Measurements from ENCODE around the gene LTB. TPM values are rescaled to one million over a fixed set of nuclear protein-coding genes. Genes with fewer than 3 reads are reported as not detected.

Gene LTB
- total and polyA plus RNA-seq, 2 of the 13 experiments (the other 11 are each of a cell fraction or from before 2014, with no cell fraction given) = 0.09 to 0.22 TPM

GRCh38 chr6:31541658-31542521 is 40.3 kb downstream of the LTB start, which contains the start of gene DDX39B (continued):
- TF ChIP-seq ZNF574 (CRISPR knock-in tag; IDR thresholded peaks at IDR 0.05) = peak; percentile 93
- TF ChIP-seq KLF12 (CRISPR knock-in tag; IDR thresholded peaks at IDR 0.05; ENCODE audit: borderline replicate concordance) = peak; percentile 78
- TF ChIP-seq SNAI1 (CRISPR knock-in tag; IDR thresholded peaks at IDR 0.05; ENCODE audit: borderline replicate concordance) = peak; percentile 83
- peak; percentile 95 for TF ChIP-seq KAT8 (CRISPR knock-in tag; IDR thresholded peaks at IDR 0.05)
- TF ChIP-seq ZNF224 (CRISPR knock-in tag; IDR thresholded peaks at IDR 0.05) = peak; percentile 74
- no peak for TF ChIP-seq HMGA1 (CRISPR knock-in tag; conservative IDR thresholded peaks at IDR 0.05)
- no peak for TF ChIP-seq ZNF761 (CRISPR knock-in tag; conservative IDR thresholded peaks at IDR 0.05)
- 0 out of 2 replicates have a peak, but pooled peaks have one; percentile 25 for TF ChIP-seq HMG20A (CRISPR knock-in tag; IDR thresholded peaks at IDR 0.05; ENCODE audit: borderline replicate concordance)
- TF ChIP-seq GZF1 (CRISPR knock-in tag; IDR thresholded peaks at IDR 0.05) = no peak; the same call in 1 of the 2 replicates
- peak; percentile 80 for TF ChIP-seq NFAT5 (CRISPR knock-in tag; IDR thresholded peaks at IDR 0.05)
- peak; percentile 69; the same call in 1 of the 2 replicates for TF ChIP-seq REL (CRISPR knock-in tag; conservative IDR thresholded peaks at IDR 0.05)
- TF ChIP-seq DNMT3B (CRISPR knock-in tag; conservative IDR thresholded peaks at IDR 0.05) = no peak; the same call in none of the 2 replicates
- no peak; the same call in 1 of the 2 replicates for TF ChIP-seq HOXA9 (CRISPR knock-in tag; IDR thresholded peaks at IDR 0.05; ENCODE audit: borderline replicate concordance)
- peak; percentile 44; the same call in 1 of the 2 replicates for TF ChIP-seq MAZ (IDR thresholded peaks at IDR 0.05; ENCODE audit: borderline replicate concordance, low read depth, low read length)
- peak; percentile 71 for TF ChIP-seq MAZ (CRISPR knock-in tag; IDR thresholded peaks at IDR 0.05; ENCODE audit: low read depth)
- peak; percentile 95 to 96 for TF ChIP-seq HMGXB4 (CRISPR knock-in tag; IDR thresholded peaks at IDR 0.05; ENCODE audit: borderline replicate concordance in 1 of 2, low read depth in 1 of 2)
- TF ChIP-seq ZNF629 (CRISPR knock-in tag; conservative IDR thresholded peaks at IDR 0.05) = peak; percentile 7; the same call in 1 of the 2 replicates
- peak; percentile 76 for TF ChIP-seq TSC22D2 (CRISPR knock-in tag; IDR thresholded peaks at IDR 0.05; ENCODE audit: borderline replicate concordance)
- TF ChIP-seq SRY (CRISPR knock-in tag; IDR thresholded peaks at IDR 0.05) = peak; percentile 98
